ENCODE data around the gene CYP2W1.

DNA sequence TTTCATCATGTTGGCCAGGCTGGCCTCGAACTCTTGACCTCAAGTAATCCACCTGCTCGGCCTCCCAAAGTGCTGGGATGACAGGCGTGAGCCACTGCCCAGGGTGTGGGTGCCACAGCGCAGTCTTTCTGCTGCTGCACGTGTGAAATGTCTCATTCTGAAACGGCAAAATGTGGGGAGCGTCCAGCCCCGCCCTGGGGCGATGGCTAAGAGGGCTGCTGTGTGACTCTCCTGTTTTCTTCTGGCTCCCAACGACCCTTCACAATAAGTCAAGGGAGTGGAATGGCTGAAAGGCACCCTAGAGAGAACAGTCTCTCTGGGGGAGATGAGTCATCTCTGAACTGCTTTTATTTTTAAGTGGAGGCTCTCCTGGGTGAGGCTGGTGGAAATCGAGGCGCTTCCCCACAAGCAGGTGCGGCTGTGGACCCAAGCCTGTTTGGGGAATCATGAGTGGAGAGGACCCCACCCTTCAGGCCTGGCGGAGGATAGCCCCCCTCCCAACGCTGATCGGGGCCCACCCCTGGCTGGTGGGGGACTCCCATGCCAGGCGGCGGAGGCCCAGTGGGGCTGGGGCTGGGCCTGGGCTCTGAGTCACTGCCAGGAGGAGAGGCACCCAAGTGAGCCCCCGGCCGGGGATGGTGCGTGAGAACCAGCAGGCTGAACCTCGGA, 46.5 kb upstream of the CYP2W1 start:
- TF ChIP-seq CBX2 (IDR thresholded peaks at IDR 0.05; ENCODE audit: borderline replicate concordance, low read depth): no peak
- TF ChIP-seq, protein P1, sequence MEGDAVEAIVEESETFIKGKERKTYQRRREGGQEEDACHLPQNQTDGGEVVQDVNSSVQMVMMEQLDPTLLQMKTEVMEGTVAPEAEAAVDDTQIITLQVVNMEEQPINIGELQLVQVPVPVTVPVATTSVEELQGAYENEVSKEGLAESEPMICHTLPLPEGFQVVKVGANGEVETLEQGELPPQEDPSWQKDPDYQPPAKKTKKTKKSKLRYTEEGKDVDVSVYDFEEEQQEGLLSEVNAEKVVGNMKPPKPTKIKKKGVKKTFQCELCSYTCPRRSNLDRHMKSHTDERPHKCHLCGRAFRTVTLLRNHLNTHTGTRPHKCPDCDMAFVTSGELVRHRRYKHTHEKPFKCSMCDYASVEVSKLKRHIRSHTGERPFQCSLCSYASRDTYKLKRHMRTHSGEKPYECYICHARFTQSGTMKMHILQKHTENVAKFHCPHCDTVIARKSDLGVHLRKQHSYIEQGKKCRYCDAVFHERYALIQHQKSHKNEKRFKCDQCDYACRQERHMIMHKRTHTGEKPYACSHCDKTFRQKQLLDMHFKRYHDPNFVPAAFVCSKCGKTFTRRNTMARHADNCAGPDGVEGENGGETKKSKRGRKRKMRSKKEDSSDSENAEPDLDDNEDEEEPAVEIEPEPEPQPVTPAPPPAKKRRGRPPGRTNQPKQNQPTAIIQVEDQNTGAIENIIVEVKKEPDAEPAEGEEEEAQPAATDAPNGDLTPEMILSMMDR (IDR thresholded peaks at IDR 0.05): no peak
- no peak for TF ChIP-seq POLR2A (IDR thresholded peaks at IDR 0.05; ENCODE audit: low read length)
- no peak for TF ChIP-seq HDAC2 (IDR thresholded peaks at IDR 0.05)
- no peak for TF ChIP-seq FOSB (CRISPR knock-in tag; IDR thresholded peaks at IDR 0.05)
- no peak for TF ChIP-seq PHF8 (IDR thresholded peaks at IDR 0.05; ENCODE audit: borderline replicate concordance, low read depth)
